Measurements from ENCODE around the gene GDE1. TPM values are rescaled to one million over a fixed set of nuclear protein-coding genes. Genes with fewer than 3 reads are reported as not detected.

GDE1 gene
- total and polyA plus RNA-seq, 9 of the 15 experiments (the other 6 are each of a cell fraction or from before 2014, with no cell fraction given) = 18.8 to 40.5 (median 22.3) TPM

- TF ChIP-seq POLR2AphosphoS2 (IDR thresholded peaks at IDR 0.05; ENCODE audit: low read length) (no peak), HOXB6 (CRISPR knock-in tag; IDR thresholded peaks at IDR 0.05; ENCODE audit: borderline replicate concordance) (no peak), NFE2 (IDR thresholded peaks at IDR 0.05; ENCODE audit: low read depth) (no peak), SRSF9 (IDR thresholded peaks at IDR 0.05; ENCODE audit: borderline replicate concordance, low read depth, low read length) (no peak), SMAD3 (CRISPR knock-in tag; conservative IDR thresholded peaks at IDR 0.05) (no peak; the same call in 1 of the 2 replicates), POLR2A (conservative IDR thresholded peaks at IDR 0.05) (peak; percentile 83), ZNF589 (CRISPR knock-in tag; IDR thresholded peaks at IDR 0.05; ENCODE audit: low read depth) (no peak), CBFA2T3 (IDR thresholded peaks at IDR 0.05) (no peak), JUND (IDR thresholded peaks at IDR 0.05; ENCODE audit: borderline replicate concordance, low read depth, low read length) (peak; percentile 78), JUND (tag; IDR thresholded peaks at IDR 0.05; ENCODE audit: borderline replicate concordance, low read depth, low read length) (peak; percentile 54; the same call in 1 of the 3 replicates), MBD2 (IDR thresholded peaks at IDR 0.05; ENCODE audit: borderline replicate concordance, low read depth) (peak; percentile 94), PHF8 (IDR thresholded peaks at IDR 0.05; ENCODE audit: borderline replicate concordance, low read length) (peak; percentile 74; the same call in 1 of the 2 replicates), KDM5B (IDR thresholded peaks at IDR 0.05; ENCODE audit: insufficient replicate concordance, low read depth, low read length) (peak; percentile 48), POLR2G (IDR thresholded peaks at IDR 0.05; ENCODE audit: low read depth, low read length) (peak; percentile 94), ESRRB (CRISPR knock-in tag; IDR thresholded peaks at IDR 0.05; ENCODE audit: borderline replicate concordance) (no peak), ZNF140 (CRISPR knock-in tag; IDR thresholded peaks at IDR 0.05) (no peak), NCOA4 (IDR thresholded peaks at IDR 0.05; ENCODE audit: partially characterized antibody) (no peak), ZNF707 (CRISPR knock-in tag; conservative IDR thresholded peaks at IDR 0.05) (no peak), ZNF175 (CRISPR knock-in tag; IDR thresholded peaks at IDR 0.05; ENCODE audit: low read depth) (no peak)
- TF ChIP-seq, protein P1, sequence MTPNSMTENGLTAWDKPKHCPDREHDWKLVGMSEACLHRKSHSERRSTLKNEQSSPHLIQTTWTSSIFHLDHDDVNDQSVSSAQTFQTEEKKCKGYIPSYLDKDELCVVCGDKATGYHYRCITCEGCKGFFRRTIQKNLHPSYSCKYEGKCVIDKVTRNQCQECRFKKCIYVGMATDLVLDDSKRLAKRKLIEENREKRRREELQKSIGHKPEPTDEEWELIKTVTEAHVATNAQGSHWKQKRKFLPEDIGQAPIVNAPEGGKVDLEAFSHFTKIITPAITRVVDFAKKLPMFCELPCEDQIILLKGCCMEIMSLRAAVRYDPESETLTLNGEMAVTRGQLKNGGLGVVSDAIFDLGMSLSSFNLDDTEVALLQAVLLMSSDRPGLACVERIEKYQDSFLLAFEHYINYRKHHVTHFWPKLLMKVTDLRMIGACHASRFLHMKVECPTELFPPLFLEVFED (CRISPR knock-in tag; conservative IDR thresholded peaks at IDR 0.05) = no peak
- TF ChIP-seq, protein P2, sequence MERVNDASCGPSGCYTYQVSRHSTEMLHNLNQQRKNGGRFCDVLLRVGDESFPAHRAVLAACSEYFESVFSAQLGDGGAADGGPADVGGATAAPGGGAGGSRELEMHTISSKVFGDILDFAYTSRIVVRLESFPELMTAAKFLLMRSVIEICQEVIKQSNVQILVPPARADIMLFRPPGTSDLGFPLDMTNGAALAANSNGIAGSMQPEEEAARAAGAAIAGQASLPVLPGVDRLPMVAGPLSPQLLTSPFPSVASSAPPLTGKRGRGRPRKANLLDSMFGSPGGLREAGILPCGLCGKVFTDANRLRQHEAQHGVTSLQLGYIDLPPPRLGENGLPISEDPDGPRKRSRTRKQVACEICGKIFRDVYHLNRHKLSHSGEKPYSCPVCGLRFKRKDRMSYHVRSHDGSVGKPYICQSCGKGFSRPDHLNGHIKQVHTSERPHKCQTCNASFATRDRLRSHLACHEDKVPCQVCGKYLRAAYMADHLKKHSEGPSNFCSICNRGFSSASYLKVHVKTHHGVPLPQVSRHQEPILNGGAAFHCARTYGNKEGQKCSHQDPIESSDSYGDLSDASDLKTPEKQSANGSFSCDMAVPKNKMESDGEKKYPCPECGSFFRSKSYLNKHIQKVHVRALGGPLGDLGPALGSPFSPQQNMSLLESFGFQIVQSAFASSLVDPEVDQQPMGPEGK (CRISPR knock-in tag; IDR thresholded peaks at IDR 0.05; ENCODE audit: borderline replicate concordance) = no peak
- TF ChIP-seq, protein P3, sequence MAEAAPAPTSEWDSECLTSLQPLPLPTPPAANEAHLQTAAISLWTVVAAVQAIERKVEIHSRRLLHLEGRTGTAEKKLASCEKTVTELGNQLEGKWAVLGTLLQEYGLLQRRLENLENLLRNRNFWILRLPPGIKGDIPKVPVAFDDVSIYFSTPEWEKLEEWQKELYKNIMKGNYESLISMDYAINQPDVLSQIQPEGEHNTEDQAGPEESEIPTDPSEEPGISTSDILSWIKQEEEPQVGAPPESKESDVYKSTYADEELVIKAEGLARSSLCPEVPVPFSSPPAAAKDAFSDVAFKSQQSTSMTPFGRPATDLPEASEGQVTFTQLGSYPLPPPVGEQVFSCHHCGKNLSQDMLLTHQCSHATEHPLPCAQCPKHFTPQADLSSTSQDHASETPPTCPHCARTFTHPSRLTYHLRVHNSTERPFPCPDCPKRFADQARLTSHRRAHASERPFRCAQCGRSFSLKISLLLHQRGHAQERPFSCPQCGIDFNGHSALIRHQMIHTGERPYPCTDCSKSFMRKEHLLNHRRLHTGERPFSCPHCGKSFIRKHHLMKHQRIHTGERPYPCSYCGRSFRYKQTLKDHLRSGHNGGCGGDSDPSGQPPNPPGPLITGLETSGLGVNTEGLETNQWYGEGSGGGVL (CRISPR knock-in tag; IDR thresholded peaks at IDR 0.05) = no peak
These were observed 1.9 kb upstream of the GDE1 start, which contains the start of gene CCP110 (continued) for GRCh38 chr16:19523559-19524355.
